Pons (tissue), 1 donor: Measurements from ENCODE around the gene VAV1.

Experiments used
- DNase-seq: peaks from one replicate; pipeline ENCODE4 v3.0.0-alpha.2; 2016; ENCODE audit warnings: low spot score

The VAV1 gene

DNA sequence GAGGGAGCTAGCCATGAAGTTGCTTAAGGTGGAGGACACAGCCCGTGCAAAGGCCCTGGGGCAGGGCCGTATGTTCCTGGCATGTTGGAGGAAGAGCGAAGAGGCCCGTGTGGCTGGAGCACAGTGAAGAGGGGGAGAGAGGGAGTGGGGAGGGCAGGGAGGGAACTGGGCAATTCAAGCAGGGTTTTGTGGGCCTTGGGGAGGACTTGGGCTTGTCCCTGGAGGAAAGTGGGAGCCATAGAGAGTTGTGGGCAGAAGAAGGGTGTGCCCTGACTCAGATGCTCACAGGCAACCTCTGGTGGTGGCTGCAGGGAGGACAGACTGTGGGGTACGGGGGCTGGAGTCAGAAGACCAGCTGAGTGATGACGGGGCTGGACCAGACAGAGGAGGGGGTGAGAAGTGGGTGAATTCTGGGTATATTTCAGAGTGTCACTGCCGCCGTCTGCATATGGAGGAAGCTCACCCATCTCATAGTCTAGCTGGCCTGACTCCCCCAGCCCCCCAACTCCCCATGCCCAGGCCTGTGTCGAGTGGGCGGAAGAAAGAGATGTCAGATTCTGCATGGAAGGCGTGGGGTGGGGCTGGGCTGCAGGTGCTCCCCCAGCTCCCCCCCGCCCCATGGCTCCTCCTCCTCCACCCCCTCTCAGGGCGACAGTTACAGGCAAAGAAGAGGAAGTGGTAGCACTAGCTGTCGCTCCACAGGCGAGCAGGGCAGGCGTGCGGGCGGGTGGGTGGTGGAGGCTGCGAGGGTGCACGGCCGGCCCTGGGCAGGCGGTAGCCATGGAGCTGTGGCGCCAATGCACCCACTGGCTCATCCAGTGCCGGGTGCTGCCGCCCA, at the start of gene VAV1:
VAV1 (plus strand) TSS at position 681 of the 838 bp plus-strand sequence; CDS start at position 781, 100 bp downstream.
- peak; percentile 51 for DNase-seq

GRCh38 chr19:6723108-6723618, 49.3 kb upstream of the VAV1 start:
- no peak for DNase-seq

DNA sequence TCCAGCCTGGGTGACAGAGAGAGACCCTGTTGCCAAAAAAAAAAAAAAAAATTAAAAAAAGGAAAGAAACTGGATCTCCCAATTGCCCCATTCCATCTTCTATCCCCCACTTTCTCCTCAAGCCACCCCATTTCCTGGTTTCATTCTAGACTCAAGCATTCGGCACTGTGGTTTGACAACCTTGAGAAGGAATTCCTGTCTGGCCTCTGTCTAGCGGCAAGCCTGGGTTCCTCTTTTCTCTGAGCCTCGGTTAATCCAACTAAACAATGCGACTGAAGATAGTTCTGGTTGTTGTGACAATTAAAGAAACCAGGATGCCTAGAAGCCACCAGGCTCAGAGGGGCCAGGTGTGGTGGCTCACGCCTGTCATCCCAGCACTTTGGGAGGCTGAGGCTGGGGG, 48.8 kb upstream of the VAV1 start:
- DNase-seq: peak; percentile 64

GRCh38 chr19:6724631-6725492, 47.6 kb upstream of the VAV1 start:
- DNase-seq: no peak

GRCh38 chr19:6725513-6726231, 46.8 kb upstream of the VAV1 start:
- no peak for DNase-seq

- peak; percentile 68 for DNase-seq
Observed at GRCh38 chr19:6728346-6728745, 44.2 kb upstream of the VAV1 start.

DNA sequence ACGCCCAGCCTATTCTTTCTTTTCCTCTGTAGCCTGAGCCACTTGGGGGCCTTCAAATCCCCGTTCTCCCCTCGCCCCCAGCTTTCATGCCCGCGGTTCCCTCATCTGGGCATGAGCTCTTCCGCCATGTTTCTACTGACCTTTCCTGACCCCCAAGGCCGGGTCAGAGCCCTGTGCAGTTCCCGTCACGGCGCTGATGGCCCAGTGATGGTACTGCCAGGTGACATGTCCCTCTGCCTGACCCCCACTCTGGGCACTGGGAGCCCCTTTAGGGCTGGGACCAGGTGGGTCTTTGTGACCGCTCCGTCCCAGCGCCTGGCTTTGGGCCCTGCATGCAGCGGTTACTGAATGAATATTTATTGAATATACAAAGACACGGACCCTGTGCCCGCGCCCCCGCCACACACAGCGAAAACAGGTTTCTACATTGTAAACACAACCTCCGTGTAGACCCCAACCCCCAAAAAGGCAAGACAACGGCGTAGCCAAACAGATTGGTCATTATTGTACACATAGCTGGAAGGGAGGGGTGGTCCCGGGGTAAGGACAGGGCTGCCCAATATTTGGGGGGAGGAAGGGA, 42.8 kb upstream of the VAV1 start:
- no peak for DNase-seq

- peak; percentile 52 for DNase-seq
Observed at GRCh38 chr19:6730153-6730804, 42.2 kb upstream of the VAV1 start.

DNA sequence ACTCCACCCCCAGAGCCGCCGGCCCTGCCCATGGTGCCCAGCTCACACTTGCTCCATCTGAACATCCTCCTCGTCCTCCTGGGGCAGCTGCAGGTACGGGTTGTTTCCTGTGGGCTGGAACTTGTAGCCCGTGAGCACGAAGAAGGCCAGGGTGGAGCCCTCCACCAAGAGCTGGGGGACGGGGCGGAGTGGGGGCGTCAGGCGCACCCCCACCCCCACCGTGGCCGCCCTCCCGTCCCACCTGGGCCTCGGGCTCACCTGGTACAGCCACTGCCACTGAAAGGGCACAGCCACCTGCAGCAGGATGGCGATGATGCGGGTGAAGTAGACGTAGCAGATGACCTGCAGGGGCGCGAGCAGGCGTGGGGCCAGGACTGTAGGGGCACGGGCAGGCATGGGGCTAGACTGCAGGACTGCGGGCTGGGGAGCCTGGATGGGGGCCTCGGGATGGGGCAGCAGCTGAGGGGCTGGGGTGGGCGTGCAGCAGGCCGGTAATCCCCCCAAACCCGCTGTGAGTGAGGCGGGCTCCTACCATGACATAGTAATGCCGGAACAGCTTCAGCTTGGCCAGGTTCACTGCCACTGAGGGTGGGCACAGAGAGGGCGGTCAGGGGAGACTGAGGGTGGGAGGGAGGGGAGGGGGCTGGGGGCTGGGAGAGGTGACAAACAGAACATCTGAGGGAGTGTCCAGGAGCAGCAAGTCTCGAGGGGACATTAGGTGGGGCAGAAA, 41.4 kb upstream of the VAV1 start:
- DNase-seq: no peak

- DNase-seq: no peak
Observed at GRCh38 chr19:6731822-6732221, 40.7 kb upstream of the VAV1 start.

- no peak for DNase-seq
Observed at GRCh38 chr19:6732803-6733337, 39.6 kb upstream of the VAV1 start.

DNA sequence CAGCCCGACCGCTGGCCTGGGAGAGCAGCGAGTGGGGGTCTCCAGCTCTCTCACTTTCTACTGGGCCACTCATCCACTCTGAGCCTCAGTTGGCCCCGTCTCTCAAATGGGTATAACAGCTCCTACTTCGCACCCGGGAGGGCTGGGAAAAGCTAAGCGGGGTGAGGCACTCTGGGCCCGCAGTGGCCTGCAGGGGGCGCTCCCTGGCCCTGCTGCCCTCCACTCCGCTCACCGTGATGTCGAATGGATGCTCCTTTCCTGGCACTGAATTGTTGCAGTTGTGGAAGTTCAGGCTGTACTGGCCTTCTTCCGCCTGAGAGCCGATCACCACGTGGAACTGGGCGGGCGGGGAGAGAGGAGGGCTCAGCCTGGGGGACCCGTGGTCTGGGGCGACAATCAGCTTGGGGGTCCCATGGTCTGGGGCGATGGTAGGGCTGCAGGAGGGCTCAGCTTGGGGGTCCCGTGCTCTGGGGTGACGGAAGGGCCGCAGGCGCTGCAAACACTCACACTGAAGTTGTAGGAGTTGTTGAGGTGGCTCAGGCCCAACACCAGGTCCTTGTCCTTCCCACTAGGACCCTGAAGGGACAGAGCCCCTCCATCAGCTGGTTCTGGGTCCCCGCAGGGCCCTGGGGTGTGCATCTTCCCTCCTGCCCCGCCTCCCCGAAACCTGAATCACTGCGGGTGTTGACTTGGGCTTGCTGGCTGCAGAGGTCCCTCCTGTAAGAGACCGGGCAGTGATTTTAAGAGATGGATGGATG, 39.0 kb upstream of the VAV1 start:
- no peak for DNase-seq

DNA sequence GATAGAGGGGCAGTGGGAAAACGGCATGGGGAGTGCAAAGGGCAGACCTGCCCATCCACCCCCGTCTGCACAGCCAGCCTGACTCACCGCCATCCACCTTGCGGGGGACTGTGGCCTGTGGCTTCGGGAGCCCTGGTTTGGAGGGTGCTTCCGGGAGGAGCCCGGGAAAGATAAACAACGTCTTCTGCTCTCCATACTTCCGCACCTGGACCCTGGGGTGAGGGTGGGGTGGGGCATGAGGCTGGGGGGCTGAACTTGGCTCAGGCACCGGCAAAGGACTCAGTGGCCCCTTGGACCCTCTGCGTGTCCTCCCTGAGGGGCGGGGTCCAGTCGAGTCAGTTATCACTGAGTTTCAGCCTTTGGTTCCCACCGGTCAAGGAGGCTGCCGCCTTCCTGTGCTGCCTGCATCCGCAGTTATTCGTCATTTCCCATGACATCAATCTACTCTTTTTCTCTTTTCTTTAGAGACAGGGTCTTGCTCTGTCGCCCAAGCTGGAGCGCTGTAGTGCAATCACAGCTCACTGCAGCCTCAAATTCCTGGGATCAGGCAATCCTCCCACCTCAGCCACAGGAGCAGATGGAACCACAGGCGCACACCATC, 38.3 kb upstream of the VAV1 start:
- no peak for DNase-seq

GRCh38 chr19:6735181-6735911, 37.2 kb upstream of the VAV1 start:
- no peak for DNase-seq

DNA sequence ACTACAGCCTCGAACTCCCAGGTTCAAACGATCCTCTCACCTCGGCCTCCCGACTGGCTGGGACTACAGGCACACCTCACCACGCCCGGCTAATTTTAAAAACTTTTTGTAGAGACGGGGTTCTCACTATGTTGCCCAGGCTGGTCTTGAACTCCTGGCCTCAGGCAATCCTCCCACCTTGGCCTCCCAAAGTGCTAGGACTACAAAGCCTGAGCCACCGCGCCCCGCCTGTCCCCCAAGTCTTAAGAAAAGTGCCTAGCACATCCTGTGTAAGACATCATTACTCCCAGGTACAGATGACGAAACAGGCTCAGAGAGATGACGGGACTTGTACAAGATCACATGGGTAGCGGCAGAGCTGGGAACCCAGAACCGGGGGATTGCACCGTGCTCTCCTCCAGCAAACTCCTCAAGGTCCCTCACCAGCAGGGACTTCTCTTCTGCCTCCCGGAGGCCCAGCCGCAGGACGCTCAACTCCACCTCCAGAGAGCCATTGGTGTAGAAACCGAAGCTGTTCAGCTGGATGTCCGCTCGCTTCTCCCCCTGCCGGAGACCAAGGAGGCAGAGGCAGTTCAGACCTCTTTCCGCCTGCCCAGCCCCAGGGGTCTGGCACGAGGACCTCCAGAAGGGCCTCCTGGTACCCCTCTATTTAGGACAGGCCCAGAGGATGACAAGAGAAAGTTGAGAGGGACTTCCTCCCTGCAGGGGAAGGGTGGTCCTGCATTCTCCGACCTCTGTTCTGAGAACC, 36.2 kb upstream of the VAV1 start:
- DNase-seq: peak; percentile 77

DNA sequence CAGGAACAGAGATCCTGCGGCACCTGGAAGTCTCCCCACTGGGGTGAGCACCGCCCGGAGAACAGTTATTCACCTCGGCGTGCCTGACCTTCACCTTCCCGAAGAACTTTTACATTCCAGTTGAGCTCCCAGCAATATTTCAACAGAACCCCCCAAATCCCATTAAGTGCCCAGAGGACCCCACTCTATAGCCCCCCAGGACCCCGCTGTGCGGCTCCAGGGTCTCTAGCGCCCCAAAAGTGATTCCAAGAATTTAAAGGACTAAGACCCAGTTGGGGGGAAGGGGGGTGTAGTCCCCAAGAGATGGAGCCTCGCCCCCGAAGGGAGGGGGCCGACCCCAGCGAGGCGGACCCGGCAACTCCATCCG, 35.6 kb upstream of the VAV1 start:
- no peak for DNase-seq

GRCh38 chr19:6737284-6737872, 35.1 kb upstream of the VAV1 start, which contains the start of gene GPR108:
Gene GPR108 (minus strand): TSS chr19:6737580. CDS start chr19:6737576, 4 bp downstream.
- DNase-seq: peak; percentile 100
